ENCODE measurements around the gene CACNA2D2. TPM values are rescaled to one million over a fixed set of nuclear protein-coding genes. Genes with fewer than 3 reads are reported as not detected.

The CACNA2D2 gene
- total RNA-seq, 1 donor from 2014 or later, result 0.53 TPM

DNA sequence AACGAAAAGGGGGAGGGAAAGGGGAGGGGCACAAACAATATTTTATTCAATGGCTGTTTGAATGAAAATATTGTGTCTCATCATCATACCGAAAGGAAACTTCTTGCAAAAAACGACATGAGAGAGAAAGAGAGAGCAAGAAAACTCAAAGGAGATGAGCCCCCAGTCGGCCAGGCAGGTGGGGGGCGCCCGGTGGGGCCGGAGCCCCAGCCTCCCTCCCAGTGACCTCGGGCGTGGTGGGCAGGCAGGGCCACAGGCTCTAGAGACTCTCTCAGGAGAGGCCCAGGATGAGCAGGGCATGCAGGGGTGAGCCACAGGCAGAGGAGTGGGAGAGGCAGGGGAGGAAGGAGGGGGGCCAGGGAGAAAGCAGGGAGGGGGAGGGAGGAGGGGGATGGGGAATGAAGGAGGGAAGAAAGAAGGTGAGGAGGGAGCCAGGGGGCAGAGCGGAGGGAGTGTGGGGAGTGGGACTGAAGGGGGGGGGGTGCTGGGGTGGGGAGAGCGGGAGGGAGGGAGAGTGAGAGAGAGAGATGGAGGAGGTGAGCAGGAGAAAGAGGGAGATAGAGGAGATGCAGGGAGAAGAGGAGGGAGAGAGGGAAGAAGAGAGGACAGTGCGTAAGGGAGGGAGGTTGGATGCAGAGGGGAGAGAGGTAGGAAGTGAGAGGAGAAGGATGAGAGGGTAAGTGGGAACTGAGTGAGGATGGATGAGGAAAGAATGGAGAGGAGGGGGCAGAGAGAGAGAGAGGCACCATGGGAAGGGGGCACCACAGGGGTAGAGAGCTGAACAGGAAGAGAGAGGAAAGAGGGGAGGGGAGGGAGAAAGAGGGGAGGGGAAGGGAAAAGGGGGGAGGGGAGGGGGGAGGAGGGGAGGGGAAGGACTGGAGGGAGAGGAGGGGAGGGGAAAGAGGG, 130.0 kb downstream of the CACNA2D2 start:
- TF ChIP-seq, protein P1, sequence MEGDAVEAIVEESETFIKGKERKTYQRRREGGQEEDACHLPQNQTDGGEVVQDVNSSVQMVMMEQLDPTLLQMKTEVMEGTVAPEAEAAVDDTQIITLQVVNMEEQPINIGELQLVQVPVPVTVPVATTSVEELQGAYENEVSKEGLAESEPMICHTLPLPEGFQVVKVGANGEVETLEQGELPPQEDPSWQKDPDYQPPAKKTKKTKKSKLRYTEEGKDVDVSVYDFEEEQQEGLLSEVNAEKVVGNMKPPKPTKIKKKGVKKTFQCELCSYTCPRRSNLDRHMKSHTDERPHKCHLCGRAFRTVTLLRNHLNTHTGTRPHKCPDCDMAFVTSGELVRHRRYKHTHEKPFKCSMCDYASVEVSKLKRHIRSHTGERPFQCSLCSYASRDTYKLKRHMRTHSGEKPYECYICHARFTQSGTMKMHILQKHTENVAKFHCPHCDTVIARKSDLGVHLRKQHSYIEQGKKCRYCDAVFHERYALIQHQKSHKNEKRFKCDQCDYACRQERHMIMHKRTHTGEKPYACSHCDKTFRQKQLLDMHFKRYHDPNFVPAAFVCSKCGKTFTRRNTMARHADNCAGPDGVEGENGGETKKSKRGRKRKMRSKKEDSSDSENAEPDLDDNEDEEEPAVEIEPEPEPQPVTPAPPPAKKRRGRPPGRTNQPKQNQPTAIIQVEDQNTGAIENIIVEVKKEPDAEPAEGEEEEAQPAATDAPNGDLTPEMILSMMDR (IDR thresholded peaks at IDR 0.05), result no peak
- no peaks in the 10 kb centered on the region for H3K9me3 Mint-ChIP-seq
- H3K27ac Mint-ChIP-seq, result no peak overlapping the region
- intact Hi-C loops (cut with micrococcal nuclease), result no loop called here
- DNase-seq (no peak), ATAC-seq (ENCODE audit: low read depth) (no peak)
- H3K27me3 Mint-ChIP-seq, result peaks cover 2% of the 10 kb centered on the region
- H3K4me1 Mint-ChIP-seq, result no peaks in the 10 kb centered on the region
- H3K4me3 Mint-ChIP-seq, result no peak overlapping the region
- no peaks in the 10 kb centered on the region for H3K36me3 Mint-ChIP-seq (ENCODE audit: low read depth)
- ChIA-PET CTCF (no interaction called here), POLR2A (no interaction called here)

DNA sequence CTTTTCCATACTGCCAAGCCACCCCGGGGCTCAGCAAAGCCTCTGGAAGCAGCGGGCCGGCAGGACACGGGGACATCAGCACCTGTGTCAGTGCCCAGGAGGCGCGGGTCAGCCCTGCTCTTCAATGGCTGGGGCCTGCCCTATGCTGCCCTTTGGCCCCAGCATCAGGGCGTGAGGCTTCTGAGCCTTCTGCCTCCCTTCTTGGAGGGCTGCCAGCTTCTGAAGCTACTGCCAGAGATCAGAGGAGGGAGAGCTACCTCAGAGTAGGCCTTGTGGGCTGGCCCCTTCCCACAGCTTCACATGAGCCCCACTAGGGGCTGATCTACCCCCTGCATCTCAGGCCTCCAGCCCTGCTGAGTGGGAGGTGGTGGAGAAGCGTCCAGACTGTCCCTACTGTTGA, 131.1 kb downstream of the CACNA2D2 start:
- Mint-ChIP-seq H3K36me3 (ENCODE audit: low read depth) (no peaks in the 10 kb centered on the region), H3K27me3 (peaks cover 2% of the 10 kb centered on the region), H3K4me3 (no peak overlapping the region), H3K9me3 (no peaks in the 10 kb centered on the region), H3K27ac (no peak overlapping the region), H3K4me1 (no peaks in the 10 kb centered on the region)
- POLR2A ChIA-PET, result interaction anchor here (0.6 kb wide), 1 partner anchor 1102 kb away, joined by 3 read pairs; no protein-coding TSS in a partner anchor
- TF ChIP-seq, protein P1 (IDR thresholded peaks at IDR 0.05), result no peak
- CTCF ChIA-PET, result no interaction called here
- no peak for DNase-seq
- no peak for ATAC-seq (ENCODE audit: low read depth)
- intact Hi-C loops (cut with micrococcal nuclease), result no loop called here

DNA sequence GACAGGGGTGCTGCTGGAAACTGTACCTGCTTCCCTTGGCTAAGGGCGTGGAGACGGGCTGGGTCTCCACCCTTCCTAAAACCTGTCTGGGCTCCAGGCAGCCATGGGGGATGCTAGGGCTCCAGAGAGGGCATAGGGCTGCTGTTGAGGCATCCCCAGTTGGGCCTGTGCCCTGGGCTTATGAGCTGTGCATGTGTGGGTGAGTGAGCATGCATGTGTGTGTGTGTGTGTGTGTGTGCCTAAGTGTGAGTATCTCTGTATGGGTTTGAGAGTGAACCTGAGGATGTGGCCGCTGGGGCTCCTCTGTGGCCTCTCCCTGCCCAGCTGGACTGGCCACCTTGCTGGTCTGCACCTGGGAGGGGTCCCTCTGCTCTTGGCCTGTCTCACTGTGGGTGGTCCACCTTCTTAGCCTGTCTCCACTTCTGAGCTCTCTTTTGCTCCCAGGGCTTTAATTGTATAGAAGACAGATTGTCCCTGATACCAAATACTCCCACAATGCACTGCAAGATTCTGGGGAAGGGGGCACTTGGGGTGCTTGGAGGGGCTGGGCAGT, 132.2 kb downstream of the CACNA2D2 start:
- DNase-seq (no peak), ATAC-seq (ENCODE audit: low read depth) (no peak)
- ChIA-PET CTCF (no interaction called here), POLR2A (no interaction called here)
- Mint-ChIP-seq H3K27ac (no peak overlapping the region), H3K4me3 (no peak overlapping the region), H3K9me3 (no peaks in the 10 kb centered on the region), H3K4me1 (peaks cover 2% of the 10 kb centered on the region), H3K36me3 (ENCODE audit: low read depth) (no peaks in the 10 kb centered on the region), H3K27me3 (peaks cover 2% of the 10 kb centered on the region)
- intact Hi-C loops (cut with micrococcal nuclease), result no loop called here
- TF ChIP-seq, protein P1 (IDR thresholded peaks at IDR 0.05), result no peak

DNA sequence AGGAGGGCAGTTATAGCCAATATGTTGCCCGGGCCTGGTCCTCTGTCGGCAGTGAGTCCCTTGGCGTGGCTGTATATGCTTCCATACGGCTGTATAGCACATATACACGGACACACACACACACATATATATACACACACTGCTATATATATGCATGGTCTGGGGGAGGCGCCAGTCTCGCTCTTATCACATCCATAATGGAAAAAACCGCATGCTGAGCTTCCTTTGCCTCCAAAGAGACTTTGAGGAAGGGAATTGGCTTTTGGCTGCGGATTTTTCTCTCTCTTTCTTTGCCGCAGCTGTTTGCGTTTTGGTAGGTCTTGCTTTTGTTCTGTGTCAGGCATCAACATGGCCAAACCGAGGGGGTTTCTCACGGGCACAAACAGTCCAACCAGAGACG, 132.8 kb downstream of the CACNA2D2 start:
- POLR2A ChIA-PET, result no interaction called here
- H3K9me3 Mint-ChIP-seq, result no peaks in the 10 kb centered on the region
- H3K36me3 Mint-ChIP-seq (ENCODE audit: low read depth), result no peaks in the 10 kb centered on the region
- peaks cover 8% of the 10 kb centered on the region for H3K4me1 Mint-ChIP-seq
- intact Hi-C loops (cut with micrococcal nuclease), result no loop called here
- no peak overlapping the region for H3K4me3 Mint-ChIP-seq
- DNase-seq, result no peak
- H3K27me3 Mint-ChIP-seq, result peaks cover 2% of the 10 kb centered on the region
- ATAC-seq (ENCODE audit: low read depth), result no peak
- TF ChIP-seq, protein P1 (IDR thresholded peaks at IDR 0.05), result no peak
- H3K27ac Mint-ChIP-seq, result no peak overlapping the region
- CTCF ChIA-PET, result interaction anchor here (1.2 kb wide), 1 partner anchor 171 kb away, joined by 4 read pairs; no protein-coding TSS in a partner anchor

DNA sequence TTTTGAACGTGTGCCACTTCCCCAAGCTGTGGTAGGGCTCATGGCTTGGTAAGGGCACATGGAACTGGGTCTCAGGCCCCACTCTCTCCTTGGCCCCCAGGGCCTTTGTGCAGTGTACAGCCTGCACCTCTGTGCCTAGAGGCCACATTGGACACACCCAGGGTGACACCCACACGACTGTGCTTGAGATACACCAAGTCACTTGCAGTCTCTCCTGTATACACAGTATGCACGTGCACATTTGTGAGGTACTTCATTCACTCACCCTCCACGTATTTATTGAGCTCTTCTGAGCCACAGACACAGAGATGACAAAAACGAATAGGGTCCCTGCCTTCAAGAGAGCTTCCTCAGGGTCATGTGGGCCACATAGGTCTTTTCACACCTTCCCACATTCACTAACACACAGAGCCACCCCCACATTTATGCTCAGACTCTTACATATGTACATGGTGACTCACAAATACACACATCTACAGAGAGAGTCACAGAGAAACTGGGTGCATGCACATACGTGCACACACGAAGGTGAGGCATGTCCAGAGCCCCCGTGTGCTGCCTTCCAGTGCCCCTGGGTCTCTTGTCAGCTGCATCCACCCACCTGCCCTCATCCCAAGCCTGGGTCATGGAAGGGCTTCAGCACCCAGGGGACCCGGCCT, 134.3 kb downstream of the CACNA2D2 start:
- CTCF ChIA-PET, result no interaction called here
- DNase-seq, result no peak
- TF ChIP-seq, protein P1 (IDR thresholded peaks at IDR 0.05), result no peak

More for the DNA sequence above, 134.3 kb downstream of the CACNA2D2 start:
- H3K36me3 Mint-ChIP-seq (ENCODE audit: low read depth), result no peaks in the 10 kb centered on the region
- no peaks in the 10 kb centered on the region for H3K9me3 Mint-ChIP-seq
- ATAC-seq (ENCODE audit: low read depth), result no peak
- peaks cover 2% of the 10 kb centered on the region for H3K27me3 Mint-ChIP-seq
- no peak overlapping the region for H3K4me3 Mint-ChIP-seq
- no peak overlapping the region for H3K27ac Mint-ChIP-seq
- POLR2A ChIA-PET, result no interaction called here
- intact Hi-C loops (cut with micrococcal nuclease), result no loop called here
- peaks cover 17% of the 10 kb centered on the region for H3K4me1 Mint-ChIP-seq

Data from activated B cell treated with CpG ODN at 0.5 μM for 24 hours (primary cell).